Fibroblast of pulmonary artery (primary cell): Measurements from ENCODE around the gene NARF.

Experiments used
- DNase-seq: peaks from one replicate; pipeline ENCODE4 v3.0.0-alpha.2; 2010; ENCODE audit warnings: low read depth
- H3K4me3 ChIP-seq: replicated peaks from 2 replicates; pipeline ENCODE4 v1.5.1; 2011; ENCODE audit warnings: low read depth, mild to moderate bottlenecking, control low read depth, low read length, moderate library complexity
- TF ChIP-seq, protein P1 (sequence below): IDR thresholded peaks from 2 replicates; pipeline ENCODE4 v1.5.1; 2011; ENCODE audit warnings: mild to moderate bottlenecking, control low read depth, low read length, inconsistent platforms; ENCODE audit errors: missing control alignments

The NARF gene

DNA sequence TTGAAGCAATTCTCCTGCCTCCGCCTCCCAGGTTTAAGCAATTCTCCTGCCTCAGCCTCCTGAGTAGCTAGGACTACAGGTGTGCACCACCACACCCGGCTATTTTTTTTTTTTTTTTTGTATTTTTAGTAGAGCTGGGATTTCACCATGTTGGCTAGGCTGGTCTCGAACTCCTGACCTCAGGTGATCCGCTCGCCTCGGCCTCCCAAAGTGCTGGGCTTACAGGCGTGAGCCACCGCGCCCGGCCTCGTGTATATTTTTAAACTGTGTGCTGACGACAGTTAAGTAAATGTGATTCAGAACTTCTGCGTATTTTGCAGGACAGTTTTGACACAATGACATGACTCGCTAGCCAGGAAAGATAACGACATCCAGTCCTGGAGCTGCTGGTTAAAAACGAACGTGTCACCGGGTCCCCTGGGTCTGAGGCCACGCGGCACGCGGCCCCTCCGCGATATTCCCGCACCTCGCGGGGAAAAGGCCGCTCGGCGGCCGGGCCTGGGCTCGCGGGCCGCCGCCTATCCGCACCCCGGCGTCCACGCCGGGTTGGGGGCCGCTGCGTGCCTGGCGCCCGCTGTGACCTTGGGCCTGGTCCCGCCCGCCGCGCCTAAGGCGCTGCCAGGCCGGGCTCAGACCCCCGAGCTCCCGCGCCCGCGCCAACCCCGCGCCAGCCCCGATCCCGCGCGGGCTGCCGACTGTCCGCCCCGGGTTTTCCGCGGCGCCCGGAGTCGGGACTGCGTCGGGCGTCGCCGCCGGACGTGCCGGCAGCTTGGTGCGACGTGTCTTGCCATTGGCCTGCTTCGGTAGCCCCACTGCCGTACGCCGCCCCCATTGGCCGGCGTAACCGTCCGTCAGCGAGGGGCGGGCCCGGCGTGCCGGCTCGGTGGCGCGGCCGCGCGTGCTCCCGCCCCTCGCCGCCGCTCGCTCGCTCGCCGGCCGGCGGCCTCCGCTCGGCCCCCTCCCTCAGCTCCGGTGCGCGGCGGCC lies 60.6 kb downstream of the NARF start, which contains the start of gene FOXK2:
Gene FOXK2 (plus strand): TSS at position 907 of the 985 bp plus-strand sequence. CDS start 157 bp downstream, outside the sequence.
- TF ChIP-seq, protein P1, sequence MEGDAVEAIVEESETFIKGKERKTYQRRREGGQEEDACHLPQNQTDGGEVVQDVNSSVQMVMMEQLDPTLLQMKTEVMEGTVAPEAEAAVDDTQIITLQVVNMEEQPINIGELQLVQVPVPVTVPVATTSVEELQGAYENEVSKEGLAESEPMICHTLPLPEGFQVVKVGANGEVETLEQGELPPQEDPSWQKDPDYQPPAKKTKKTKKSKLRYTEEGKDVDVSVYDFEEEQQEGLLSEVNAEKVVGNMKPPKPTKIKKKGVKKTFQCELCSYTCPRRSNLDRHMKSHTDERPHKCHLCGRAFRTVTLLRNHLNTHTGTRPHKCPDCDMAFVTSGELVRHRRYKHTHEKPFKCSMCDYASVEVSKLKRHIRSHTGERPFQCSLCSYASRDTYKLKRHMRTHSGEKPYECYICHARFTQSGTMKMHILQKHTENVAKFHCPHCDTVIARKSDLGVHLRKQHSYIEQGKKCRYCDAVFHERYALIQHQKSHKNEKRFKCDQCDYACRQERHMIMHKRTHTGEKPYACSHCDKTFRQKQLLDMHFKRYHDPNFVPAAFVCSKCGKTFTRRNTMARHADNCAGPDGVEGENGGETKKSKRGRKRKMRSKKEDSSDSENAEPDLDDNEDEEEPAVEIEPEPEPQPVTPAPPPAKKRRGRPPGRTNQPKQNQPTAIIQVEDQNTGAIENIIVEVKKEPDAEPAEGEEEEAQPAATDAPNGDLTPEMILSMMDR: no peak
- peak; percentile 96 for DNase-seq

DNA sequence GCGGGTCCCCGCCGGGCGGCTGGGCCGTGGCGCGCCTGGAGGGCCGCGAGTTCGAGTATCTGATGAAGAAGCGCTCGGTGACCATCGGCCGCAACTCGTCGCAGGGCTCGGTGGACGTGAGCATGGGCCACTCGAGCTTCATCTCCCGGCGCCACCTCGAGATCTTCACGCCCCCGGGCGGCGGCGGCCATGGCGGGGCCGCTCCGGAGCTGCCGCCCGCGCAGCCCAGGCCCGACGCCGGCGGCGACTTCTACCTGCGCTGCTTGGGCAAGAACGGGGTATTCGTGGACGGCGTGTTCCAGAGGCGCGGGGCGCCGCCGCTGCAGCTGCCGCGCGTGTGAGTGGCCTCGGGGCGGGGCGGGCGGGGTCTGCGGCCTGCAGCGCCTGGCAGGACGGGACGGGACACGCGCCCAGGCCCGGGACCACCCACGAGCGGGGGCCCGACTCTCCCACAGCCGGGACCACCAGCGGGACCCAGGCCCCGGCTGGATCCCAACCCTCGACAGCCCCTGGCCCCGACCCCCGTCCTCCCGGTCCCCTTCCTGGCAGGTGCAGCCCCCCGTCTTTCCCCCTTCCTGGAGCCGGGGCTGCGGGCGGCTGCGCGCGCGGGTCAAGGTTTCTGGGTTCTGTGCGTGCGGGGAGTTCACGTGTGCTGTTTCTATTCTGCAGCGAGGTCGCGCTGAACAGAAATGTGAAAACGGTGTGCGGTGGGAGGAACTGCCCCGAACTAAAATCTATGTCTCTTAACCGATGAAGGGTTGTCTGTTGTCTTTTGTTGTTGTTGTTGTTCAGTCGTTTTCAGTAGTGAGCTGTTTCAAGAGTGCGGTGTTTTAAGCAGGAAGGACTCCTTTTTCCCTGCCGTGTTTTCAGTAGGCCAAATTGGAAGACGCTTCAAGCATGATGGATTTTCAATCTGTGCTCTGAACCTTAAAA lies 61.7 kb downstream of the NARF start:
- H3K4me3 ChIP-seq: peak overlapping the region; percentile 78
- DNase-seq: peak; percentile 34
- TF ChIP-seq, protein P1: no peak

More for the DNA sequence above, 60.6 kb downstream of the NARF start, which contains the start of gene FOXK2:
- peak within 1 kb of the TSS; percentile 78 for H3K4me3 ChIP-seq

- TF ChIP-seq, protein P1: no peak
- no peak for DNase-seq
- H3K4me3 ChIP-seq: no peak overlapping the region
These were observed 66.0 kb downstream of the NARF start for GRCh38 chr17:82524540-82524939.

GRCh38 chr17:82525712-82526111 lies 67.2 kb downstream of the NARF start:
- TF ChIP-seq, protein P1: no peak
- no peak for DNase-seq
- no peak overlapping the region for H3K4me3 ChIP-seq

DNA sequence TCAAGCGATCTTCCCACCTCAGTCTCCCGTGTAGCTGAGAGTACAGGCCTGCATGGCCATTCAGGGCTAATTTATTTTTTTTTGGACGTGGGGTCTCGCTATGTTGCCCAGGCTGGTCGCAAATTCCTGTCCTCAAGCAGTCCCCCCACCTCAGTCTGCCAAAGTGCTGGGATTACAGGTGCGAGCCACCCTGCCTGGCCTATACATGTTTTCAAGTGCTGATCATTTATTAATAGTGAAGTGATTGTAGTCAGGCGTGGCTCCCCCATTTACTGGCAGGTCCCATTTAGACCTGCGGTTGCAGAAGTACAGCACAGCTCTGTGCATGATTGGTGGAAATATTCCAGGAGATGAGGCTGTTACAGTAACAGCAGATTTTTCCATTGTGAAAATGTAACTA lies 69.4 kb downstream of the NARF start:
- TF ChIP-seq, protein P1: no peak
- H3K4me3 ChIP-seq: no peak overlapping the region
- DNase-seq: no peak

GRCh38 chr17:82528484-82529265 lies 70.1 kb downstream of the NARF start:
- no peak overlapping the region for H3K4me3 ChIP-seq
- DNase-seq: peak; percentile 30
- TF ChIP-seq, protein P1: peak; percentile 16
